Choroid plexus epithelial cell (primary cell): ENCODE results near the gene MT1HL1.
"Not testable (repeated sequence)": the region's sequence is repeated elsewhere in the genome, so short reads cannot be mapped to it uniquely, and the experiment has no call there.

Source experiments
- DNase-seq: peaks from one replicate; pipeline ENCODE4 v3.0.0-alpha.2; 2010; ENCODE audit warnings: low read depth
- H3K4me3 ChIP-seq: 2 replicates; pipeline ENCODE4 v1.5.1; 2011; ENCODE audit warnings: low read depth, mild to moderate bottlenecking, control low read depth, low read length, moderate library complexity
- CTCF ChIP-seq: conservative IDR thresholded peaks from 2 replicates; pipeline ENCODE4 v1.5.1; 2011; ENCODE audit warnings: low read depth, mild to moderate bottlenecking, control low read depth, inconsistent platforms, low read length, moderate library complexity

Gene MT1HL1

GRCh38 chr1:236997361-236997760 is 6.9 kb downstream of the MT1HL1 start:
- no peak for DNase-seq
- H3K4me3 ChIP-seq = no peak overlapping the region
- TF ChIP-seq CTCF = no peak

- TF ChIP-seq CTCF = no peak
- no peak overlapping the region for H3K4me3 ChIP-seq
Measured at GRCh38 chr1:236994450-236994849, 9.8 kb downstream of the MT1HL1 start.

GRCh38 chr1:236992449-236992848 is 11.8 kb downstream of the MT1HL1 start:
- TF ChIP-seq CTCF = no peak
- no peak for DNase-seq
- no peak overlapping the region for H3K4me3 ChIP-seq

More at GRCh38 chr1:236994450-236994849, 9.8 kb downstream of the MT1HL1 start:
- DNase-seq = no peak

- no peak for TF ChIP-seq CTCF
- H3K4me3 ChIP-seq = no peak overlapping the region
- no peak for DNase-seq
Measured at GRCh38 chr1:236990052-236990445, 14.2 kb downstream of the MT1HL1 start.

GRCh38 chr1:236989290-236990051 is 14.8 kb downstream of the MT1HL1 start:
- DNase-seq = no peak

GRCh38 chr1:236983818-236984217 is 20.4 kb downstream of the MT1HL1 start:
- DNase-seq = no peak
- TF ChIP-seq CTCF = no peak
- H3K4me3 ChIP-seq = no peak overlapping the region

More at GRCh38 chr1:236989290-236990051, 14.8 kb downstream of the MT1HL1 start:
- TF ChIP-seq CTCF = no peak
- H3K4me3 ChIP-seq = no peak overlapping the region

GRCh38 chr1:236982380-236982779 is 21.9 kb downstream of the MT1HL1 start:
- TF ChIP-seq CTCF = no peak
- DNase-seq = no peak
- H3K4me3 ChIP-seq = no peak overlapping the region

GRCh38 chr1:236981431-236981830 is 22.8 kb downstream of the MT1HL1 start:
- H3K4me3 ChIP-seq = not testable (repeated sequence)

More at GRCh38 chr1:236981431-236981830, 22.8 kb downstream of the MT1HL1 start:
- not testable (repeated sequence) for DNase-seq
